ENCODE data around the gene CHRNA7.
"Not testable (repeated sequence)": the region's sequence is repeated elsewhere in the genome, so short reads cannot be mapped to it uniquely, and the experiment has no call there.

- TF ChIP-seq CTCF (IDR thresholded peaks at IDR 0.05; ENCODE audit: control extremely low read depth in 1 of 3, insufficient read depth in 1 of 3, low read depth in 1 of 3, low read length in 3 of 3); MAFK (IDR thresholded peaks at IDR 0.05; ENCODE audit: low read depth, low read length); EZH2 (IDR thresholded peaks at IDR 0.05; ENCODE audit: low read depth, low read length, severe bottlenecking); CHD2 (IDR thresholded peaks at IDR 0.05; ENCODE audit: low read length); POLR2AphosphoS5 (IDR thresholded peaks at IDR 0.05; ENCODE audit: low read depth, low read length); TBP (IDR thresholded peaks at IDR 0.05; ENCODE audit: low read depth, low read length); CHD7 (IDR thresholded peaks at IDR 0.05; ENCODE audit: insufficient replicate concordance, low read length); ZNF274 (IDR thresholded peaks at IDR 0.05; ENCODE audit: borderline replicate concordance, extremely low read depth, low read length); TCF12 (IDR thresholded peaks at IDR 0.05; ENCODE audit: low read depth, low read length); POLR2A (IDR thresholded peaks at IDR 0.05; ENCODE audit: control extremely low read depth in 1 of 2, low read depth in 2 of 2, low read length in 2 of 2); SIN3A (conservative IDR thresholded peaks at IDR 0.05 in 1 of 2, IDR thresholded peaks at IDR 0.05 in 1 of 2; ENCODE audit: low read depth in 1 of 2, low read length in 2 of 2); SAP30 (IDR thresholded peaks at IDR 0.05; ENCODE audit: insufficient read depth, insufficient replicate concordance, low read length): not testable (repeated sequence)
Observed at GRCh38 chr15:32153868-32154623, 123.7 kb downstream of the CHRNA7 start.

Measured in H1 (cell line).